HEK293T (cell line): ENCODE data around the gene RPRM.
"Not testable (repeated sequence)": the region's sequence is repeated elsewhere in the genome, so short reads cannot be mapped to it uniquely, and the experiment has no call there.

ENCODE experiments used
- CTCF ChIA-PET: fragments of 350-600 bp; formaldehyde crosslinking; extraction: SDS; loops from one replicate; lab custom pipeline; 2021; ENCODE audit warnings: antibody characterized with exemption, inconsistent platforms; lab: Yijun Ruan, JAX
- POLR2A ChIA-PET: fragments of 350-600 bp; formaldehyde crosslinking; extraction: SDS; loops from one replicate; lab custom pipeline; 2020; ENCODE audit warnings: antibody characterized with exemption, inconsistent platforms; lab: Yijun Ruan, JAX
- DNase-seq: peaks from one replicate; pipeline ENCODE4 v3.0.0; 2012; ENCODE audit warnings: mixed read lengths; ENCODE audit errors: extremely low spot score
- ARNT ChIP-seq: fragments of 450-650 bp; IDR thresholded peaks from 2 replicates; pipeline ENCODE4 v1.6.1; 2017; ENCODE audit warnings: mild to moderate bottlenecking
- BHLHE40 ChIP-seq: fragments of 450-650 bp; IDR thresholded peaks from 2 replicates; pipeline ENCODE4 v1.6.1; 2016; ENCODE audit warnings: mild to moderate bottlenecking, moderate library complexity, borderline replicate concordance
- CTBP1 ChIP-seq: fragments of 450-650 bp; IDR thresholded peaks from 2 replicates; pipeline ENCODE4 v1.6.1; 2016; ENCODE audit warnings: borderline replicate concordance
- ELF4 ChIP-seq: fragments of 450-650 bp; IDR thresholded peaks from 2 replicates; pipeline ENCODE4 v1.6.1; 2017; ENCODE audit warnings: antibody characterized with exemption
- FOXA1 ChIP-seq: fragments of 450-650 bp; IDR thresholded peaks from 2 replicates; pipeline ENCODE4 v1.6.1; 2016; ENCODE audit warnings: mild to moderate bottlenecking
- FOXK2 ChIP-seq: fragments of 450-650 bp; IDR thresholded peaks from 2 replicates; pipeline ENCODE4 v1.6.1; 2016; ENCODE audit warnings: mild to moderate bottlenecking
- FOXM1 ChIP-seq: fragments of 450-650 bp; IDR thresholded peaks from 2 replicates; pipeline ENCODE4 v1.6.1; 2017; ENCODE audit warnings: mild to moderate bottlenecking, borderline replicate concordance
- HDGF ChIP-seq: fragments of 450-650 bp; IDR thresholded peaks from 2 replicates; pipeline ENCODE4 v1.6.1; 2017; ENCODE audit warnings: antibody characterized with exemption, borderline replicate concordance
- L3MBTL2 ChIP-seq: fragments of 450-650 bp; conservative IDR thresholded peaks from 2 replicates; pipeline ENCODE4 v1.6.1; 2016; ENCODE audit warnings: mild to moderate bottlenecking
- LEF1 ChIP-seq: fragments of 450-650 bp; IDR thresholded peaks from 2 replicates; pipeline ENCODE4 v1.6.1; 2017; ENCODE audit warnings: mild to moderate bottlenecking, borderline replicate concordance
- NFRKB ChIP-seq: fragments of 450-650 bp; IDR thresholded peaks from 2 replicates; pipeline ENCODE4 v1.6.1; 2016; ENCODE audit warnings: mild to moderate bottlenecking, moderate library complexity
- SP1 ChIP-seq: fragments of 450-650 bp; IDR thresholded peaks from 2 replicates; pipeline ENCODE4 v1.6.1; 2017
- SUZ12 ChIP-seq: fragments of 450-650 bp; IDR thresholded peaks from 2 replicates; pipeline ENCODE4 v1.6.1; 2016; ENCODE audit warnings: mild to moderate bottlenecking
- TARDBP ChIP-seq: fragments of 450-650 bp; IDR thresholded peaks from 2 replicates; pipeline ENCODE4 v1.6.1; 2016
- ZNF384 ChIP-seq: fragments of 450-650 bp; IDR thresholded peaks from 2 replicates; pipeline ENCODE4 v1.6.1; 2016
- TF ChIP-seq, protein P1 (sequence below): fragments of 450-650 bp; IDR thresholded peaks from 2 replicates; pipeline ENCODE4 v1.6.1; 2016

The RPRM gene

GRCh38 chr2:153443106-153443505 lies 35.5 kb downstream of the RPRM start:
- CTCF ChIA-PET: no interaction called here
- DNase-seq: no peak
- POLR2A ChIA-PET: no interaction called here
- no peak for TF ChIP-seq SUZ12
- no peak for TF ChIP-seq TARDBP
- no peak for TF ChIP-seq SP1
- TF ChIP-seq FOXM1: no peak
- TF ChIP-seq, protein P1, sequence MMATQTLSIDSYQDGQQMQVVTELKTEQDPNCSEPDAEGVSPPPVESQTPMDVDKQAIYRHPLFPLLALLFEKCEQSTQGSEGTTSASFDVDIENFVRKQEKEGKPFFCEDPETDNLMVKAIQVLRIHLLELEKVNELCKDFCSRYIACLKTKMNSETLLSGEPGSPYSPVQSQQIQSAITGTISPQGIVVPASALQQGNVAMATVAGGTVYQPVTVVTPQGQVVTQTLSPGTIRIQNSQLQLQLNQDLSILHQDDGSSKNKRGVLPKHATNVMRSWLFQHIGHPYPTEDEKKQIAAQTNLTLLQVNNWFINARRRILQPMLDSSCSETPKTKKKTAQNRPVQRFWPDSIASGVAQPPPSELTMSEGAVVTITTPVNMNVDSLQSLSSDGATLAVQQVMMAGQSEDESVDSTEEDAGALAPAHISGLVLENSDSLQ: no peak
- no peak for TF ChIP-seq FOXK2
- TF ChIP-seq CTBP1: no peak
- no peak for TF ChIP-seq L3MBTL2
- TF ChIP-seq ARNT: no peak
- no peak for TF ChIP-seq HDGF
- no peak for TF ChIP-seq ELF4
- no peak for TF ChIP-seq BHLHE40
- TF ChIP-seq LEF1: no peak
- no peak for TF ChIP-seq FOXA1
- TF ChIP-seq NFRKB: no peak
- TF ChIP-seq ZNF384: no peak

GRCh38 chr2:153442616-153443015 lies 35.9 kb downstream of the RPRM start:
- DNase-seq, POLR2A ChIA-PET, CTCF ChIA-PET: not testable (repeated sequence)

- DNase-seq, CTCF ChIA-PET, POLR2A ChIA-PET: not testable (repeated sequence)
These were observed 38.5 kb downstream of the RPRM start for GRCh38 chr2:153440090-153440489.

GRCh38 chr2:153433403-153433802 lies 45.2 kb downstream of the RPRM start:
- POLR2A ChIA-PET: no interaction called here
- CTCF ChIA-PET: no interaction called here
- no peak for TF ChIP-seq FOXK2
- no peak for TF ChIP-seq L3MBTL2
- no peak for TF ChIP-seq FOXA1
- no peak for TF ChIP-seq CTBP1
- no peak for TF ChIP-seq HDGF
- no peak for TF ChIP-seq LEF1
- TF ChIP-seq BHLHE40: no peak
- no peak for TF ChIP-seq ZNF384
- TF ChIP-seq SUZ12: no peak
- TF ChIP-seq TARDBP: no peak
- no peak for TF ChIP-seq SP1
- TF ChIP-seq NFRKB: no peak
- no peak for TF ChIP-seq FOXM1
- no peak for TF ChIP-seq ARNT
- TF ChIP-seq, protein P1: no peak
- no peak for TF ChIP-seq ELF4
- no peak for DNase-seq

DNA sequence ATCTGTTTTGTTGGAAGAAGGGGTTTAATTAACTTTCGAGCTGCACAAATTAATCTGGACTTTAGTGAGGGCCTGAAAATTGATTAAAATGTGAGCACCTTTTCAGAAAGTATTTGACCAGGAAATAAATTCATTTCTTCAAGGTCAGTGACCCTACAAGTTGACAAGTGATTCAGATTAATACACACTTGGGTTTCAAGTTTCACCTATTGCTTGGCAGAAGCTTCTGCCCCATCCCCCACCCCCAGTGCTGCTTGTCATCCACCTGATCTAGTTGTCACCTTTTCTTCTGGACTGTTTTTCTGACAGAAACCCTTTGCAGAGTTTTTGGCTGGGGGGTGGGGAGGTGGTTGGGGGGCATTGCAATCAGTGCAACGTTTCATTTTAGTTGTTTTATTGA lies 46.2 kb downstream of the RPRM start:
- ChIA-PET POLR2A (no interaction called here), CTCF (no interaction called here)
- TF ChIP-seq L3MBTL2: no peak
- no peak for TF ChIP-seq ZNF384
- no peak for TF ChIP-seq ELF4
- TF ChIP-seq ARNT: no peak
- TF ChIP-seq LEF1: no peak
- no peak for TF ChIP-seq SUZ12
- TF ChIP-seq SP1: no peak
- no peak for TF ChIP-seq CTBP1
- no peak for TF ChIP-seq FOXA1
- no peak for TF ChIP-seq FOXK2
- TF ChIP-seq FOXM1: no peak
- TF ChIP-seq, protein P1: no peak
- DNase-seq: no peak

- no peak for TF ChIP-seq FOXA1
- no peak for TF ChIP-seq BHLHE40
- no peak for TF ChIP-seq FOXM1
- no peak for TF ChIP-seq ZNF384
- TF ChIP-seq SP1: no peak
- POLR2A ChIA-PET: no interaction called here
- no peak for DNase-seq
- CTCF ChIA-PET: no interaction called here
These were observed 47.4 kb downstream of the RPRM start for GRCh38 chr2:153431114-153431513.
